ENCODE measurements around the gene SEMA5B. TPM values are rescaled to one million over a fixed set of nuclear protein-coding genes. Genes with fewer than 3 reads are reported as not detected.

SEMA5B gene
- total RNA-seq, 1 donor from 2014 or later: 1.0 TPM

DNA sequence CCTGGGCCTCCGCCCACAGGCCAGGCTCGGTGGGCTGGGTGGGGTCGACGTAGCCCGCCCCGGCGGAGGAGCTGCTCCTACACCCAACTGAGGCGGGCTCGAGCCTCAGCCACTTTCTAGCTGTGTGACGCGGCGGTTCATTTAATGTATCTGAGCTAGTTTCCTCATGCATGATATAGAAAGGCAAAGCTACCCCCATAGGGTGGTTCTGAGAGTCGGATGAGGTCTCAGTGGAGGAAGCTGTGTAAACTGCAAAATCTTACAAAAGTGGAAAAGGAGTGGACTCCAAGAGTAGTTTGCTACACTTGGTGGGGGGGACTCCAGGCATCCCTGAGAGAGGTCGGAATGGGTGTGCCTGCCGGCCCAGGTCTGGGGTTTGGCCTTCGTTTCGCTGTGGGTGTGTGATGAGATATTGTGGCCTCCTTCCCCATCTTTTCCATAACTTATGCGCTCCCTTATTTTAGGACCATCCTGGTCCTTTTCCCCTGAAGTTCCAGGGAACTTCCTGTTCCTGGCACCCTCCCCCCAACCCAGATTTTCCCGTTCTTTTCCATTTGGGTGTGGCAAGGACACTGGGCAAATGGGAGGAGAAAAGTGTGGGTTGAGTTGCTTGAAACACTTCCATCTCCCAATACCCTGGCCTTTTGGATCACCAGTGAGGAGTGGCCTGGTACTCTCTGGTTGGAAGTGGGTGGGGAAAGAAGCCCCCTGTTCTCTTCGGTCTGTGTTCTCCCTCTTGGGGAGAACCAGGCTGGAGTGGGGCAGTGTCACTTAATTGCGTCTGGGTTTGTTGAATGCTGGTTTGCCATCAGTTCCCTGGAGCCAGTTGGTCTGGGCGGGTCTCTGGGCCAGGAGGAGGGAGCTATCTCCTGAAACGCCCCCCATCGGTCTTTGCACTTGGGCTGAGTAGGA lies 40.4 kb upstream of the SEMA5B start:
- H3K9me3 Mint-ChIP-seq (ENCODE audit: unreplicated experiment): peaks cover 2% of the 10 kb centered on the region
- FAIRE-seq: no peak

DNA sequence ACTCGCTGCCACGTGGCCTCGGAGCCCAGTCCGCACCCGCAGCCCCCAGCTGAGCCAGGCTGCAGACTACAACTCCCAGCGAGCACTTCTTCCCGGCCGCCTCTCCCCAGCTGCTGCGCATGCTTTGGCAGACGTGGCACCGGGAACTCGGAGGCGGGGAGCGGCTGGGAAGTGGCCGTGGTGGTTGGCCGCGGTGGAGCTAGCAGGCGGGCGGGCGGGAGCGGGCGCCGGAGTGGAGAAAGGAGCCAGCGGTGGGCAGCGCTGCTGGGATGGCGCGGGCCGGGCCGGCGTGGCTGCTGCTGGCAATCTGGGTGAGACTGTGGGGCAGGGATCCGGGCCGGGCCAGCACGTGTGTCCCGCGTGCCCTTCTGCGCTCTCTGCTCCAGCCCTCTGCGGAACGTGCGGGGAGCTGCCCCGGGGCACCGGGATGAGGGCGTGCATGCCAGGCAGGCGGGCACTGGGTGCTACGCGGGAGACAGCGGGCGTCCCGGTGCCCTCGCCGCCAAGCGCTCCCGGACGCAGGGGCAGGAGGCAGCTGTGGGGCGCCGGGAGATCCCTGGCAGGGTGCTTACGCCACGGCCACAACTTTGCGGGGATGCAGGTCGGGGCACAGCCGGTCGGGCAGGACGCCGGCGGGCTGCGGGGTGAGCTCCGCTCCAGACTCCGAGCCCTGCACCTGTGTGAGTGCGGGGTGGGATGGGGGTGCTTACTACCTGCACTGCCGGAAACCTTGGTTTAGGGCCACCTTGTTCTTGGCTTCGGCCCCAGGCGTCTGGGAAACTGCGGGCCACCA lies 39.5 kb upstream of the SEMA5B start, which contains the start of gene PDIA5:
TSS of gene PDIA5 (plus strand) at position 130 of the 793 bp plus-strand sequence. CDS start at position 270, 140 bp downstream.
- Histone ChIP-seq H3K9ac (ENCODE audit: low read length) (peak within 1 kb of the TSS; percentile 91), H3K4me2 (ENCODE audit: low read length) (peak within 1 kb of the TSS; percentile 97), H2AFZ (ENCODE audit: low read depth, low read length) (peak within 1 kb of the TSS; percentile 92), H3K27ac (ENCODE audit: low read depth, low read length) (peak within 1 kb of the TSS; percentile 55), H3K79me2 (ENCODE audit: insufficient read depth, low read length) (peaks cover 51% of the 10 kb centered on the region), H3K4me3 (ENCODE audit: insufficient read depth, low read depth, low read length) (peak within 1 kb of the TSS; percentile 73), H3K9me3 (ENCODE audit: insufficient read depth, low read depth, low read length) (no peaks in the 10 kb centered on the region), H4K20me1 (ENCODE audit: insufficient read depth, low read length) (peaks cover 41% of the 10 kb centered on the region), H3K4me1 (ENCODE audit: insufficient read depth, low read length) (no peaks in the 10 kb centered on the region), H3K27me3 (ENCODE audit: insufficient read depth, low read length) (peaks cover 8% of the 10 kb centered on the region), H3K36me3 (ENCODE audit: insufficient read depth, low read length) (no peaks in the 10 kb centered on the region)
- H3K4me3 Mint-ChIP-seq (ENCODE audit: unreplicated experiment): peak within 1 kb of the TSS; percentile 97
- DNase-seq (ENCODE audit: low read depth) (peak; percentile 81), FAIRE-seq (no peak)
- peak within 1 kb of the TSS; percentile 94 for H3K27ac Mint-ChIP-seq (ENCODE audit: unreplicated experiment)
- peaks cover 2% of the 10 kb centered on the region for H3K9me3 Mint-ChIP-seq (ENCODE audit: unreplicated experiment)
- H3K36me3 Mint-ChIP-seq (ENCODE audit: low read depth, unreplicated experiment): no peaks in the 10 kb centered on the region
- H3K27me3 Mint-ChIP-seq (ENCODE audit: low read depth, unreplicated experiment): peaks cover 13% of the 10 kb centered on the region
- H3K4me1 Mint-ChIP-seq (ENCODE audit: low read depth, unreplicated experiment): peaks cover 18% of the 10 kb centered on the region
- TF ChIP-seq, protein P1, sequence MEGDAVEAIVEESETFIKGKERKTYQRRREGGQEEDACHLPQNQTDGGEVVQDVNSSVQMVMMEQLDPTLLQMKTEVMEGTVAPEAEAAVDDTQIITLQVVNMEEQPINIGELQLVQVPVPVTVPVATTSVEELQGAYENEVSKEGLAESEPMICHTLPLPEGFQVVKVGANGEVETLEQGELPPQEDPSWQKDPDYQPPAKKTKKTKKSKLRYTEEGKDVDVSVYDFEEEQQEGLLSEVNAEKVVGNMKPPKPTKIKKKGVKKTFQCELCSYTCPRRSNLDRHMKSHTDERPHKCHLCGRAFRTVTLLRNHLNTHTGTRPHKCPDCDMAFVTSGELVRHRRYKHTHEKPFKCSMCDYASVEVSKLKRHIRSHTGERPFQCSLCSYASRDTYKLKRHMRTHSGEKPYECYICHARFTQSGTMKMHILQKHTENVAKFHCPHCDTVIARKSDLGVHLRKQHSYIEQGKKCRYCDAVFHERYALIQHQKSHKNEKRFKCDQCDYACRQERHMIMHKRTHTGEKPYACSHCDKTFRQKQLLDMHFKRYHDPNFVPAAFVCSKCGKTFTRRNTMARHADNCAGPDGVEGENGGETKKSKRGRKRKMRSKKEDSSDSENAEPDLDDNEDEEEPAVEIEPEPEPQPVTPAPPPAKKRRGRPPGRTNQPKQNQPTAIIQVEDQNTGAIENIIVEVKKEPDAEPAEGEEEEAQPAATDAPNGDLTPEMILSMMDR (IDR thresholded peaks at IDR 0.05; ENCODE audit: insufficient read depth, low read depth, low read length): no peak
- TF ChIP-seq EZH2 (IDR thresholded peaks at IDR 0.05; ENCODE audit: insufficient read depth, low read length): no peak

More for the DNA sequence above, 40.4 kb upstream of the SEMA5B start:
- peak overlapping the region; percentile 97 for H3K4me2 ChIP-seq (ENCODE audit: low read length)
- DNase-seq (ENCODE audit: low read depth): no peak
- H3K9ac ChIP-seq (ENCODE audit: low read length): peak overlapping the region; percentile 91
- H3K36me3 Mint-ChIP-seq (ENCODE audit: low read depth, unreplicated experiment): peaks cover 1% of the 10 kb centered on the region
- H3K27ac Mint-ChIP-seq (ENCODE audit: unreplicated experiment): peak overlapping the region; percentile 94
- peaks cover 18% of the 10 kb centered on the region for H3K4me1 Mint-ChIP-seq (ENCODE audit: low read depth, unreplicated experiment)
- H3K36me3 ChIP-seq (ENCODE audit: insufficient read depth, low read length): no peaks in the 10 kb centered on the region
- H2AFZ ChIP-seq (ENCODE audit: low read depth, low read length): peak overlapping the region; percentile 92
- H3K4me3 ChIP-seq (ENCODE audit: insufficient read depth, low read depth, low read length): peak overlapping the region; percentile 73
- H3K27me3 ChIP-seq (ENCODE audit: insufficient read depth, low read length): peaks cover 3% of the 10 kb centered on the region
- peak overlapping the region; percentile 97 for H3K4me3 Mint-ChIP-seq (ENCODE audit: unreplicated experiment)
- TF ChIP-seq, protein P1 (IDR thresholded peaks at IDR 0.05; ENCODE audit: insufficient read depth, low read depth, low read length): no peak
- TF ChIP-seq EZH2 (IDR thresholded peaks at IDR 0.05; ENCODE audit: insufficient read depth, low read length): no peak
- peaks cover 60% of the 10 kb centered on the region for H3K79me2 ChIP-seq (ENCODE audit: insufficient read depth, low read length)
- H3K27ac ChIP-seq (ENCODE audit: low read depth, low read length): peak overlapping the region; percentile 55
- no peaks in the 10 kb centered on the region for H3K4me1 ChIP-seq (ENCODE audit: insufficient read depth, low read length)
- peaks cover 12% of the 10 kb centered on the region for H3K27me3 Mint-ChIP-seq (ENCODE audit: low read depth, unreplicated experiment)
- peaks cover 50% of the 10 kb centered on the region for H4K20me1 ChIP-seq (ENCODE audit: insufficient read depth, low read length)
- H3K9me3 ChIP-seq (ENCODE audit: insufficient read depth, low read depth, low read length): no peaks in the 10 kb centered on the region
